ENCODE results near the gene ZFR2.

Gene ZFR2

GRCh38 chr19:3773814-3774515, 94.9 kb downstream of the ZFR2 start:
- DNase-seq (ENCODE audit: low read depth, low spot score) = no peak
- Histone ChIP-seq H3K4me3 (ENCODE audit: low read length) (no peak overlapping the region), H3K4me1 (ENCODE audit: control insufficient read depth, insufficient read depth, low read length) (peaks cover 8% of the 10 kb centered on the region; the same call in 1 of the 2 replicates), H3K27ac (ENCODE audit: low read length) (no peak overlapping the region), H3K9me3 (ENCODE audit: control insufficient read depth, insufficient read depth, low read length) (no peaks in the 10 kb centered on the region), H3K27me3 (ENCODE audit: control insufficient read depth, insufficient read depth, low read length) (no peaks in the 10 kb centered on the region), H3K36me3 (ENCODE audit: control insufficient read depth, insufficient read depth, low read length) (peaks cover 3% of the 10 kb centered on the region; the same call in 1 of the 2 replicates)
- no CpG with 5 or more reads among the region's 12 CpGs for WGBS (ENCODE audit: insufficient coverage, insufficient read length)

GRCh38 chr19:3771906-3772455, 96.9 kb downstream of the ZFR2 start, which contains the start of gene RAX2:
RAX2 (minus strand) TSS chr19:3772228; CDS start chr19:3771742, 486 bp downstream.
- Histone ChIP-seq H3K36me3 (ENCODE audit: control insufficient read depth, insufficient read depth, low read length) (peaks cover 4% of the 10 kb centered on the region; the same call in 1 of the 2 replicates), H3K9me3 (ENCODE audit: control insufficient read depth, insufficient read depth, low read length) (no peaks in the 10 kb centered on the region), H3K4me1 (ENCODE audit: control insufficient read depth, insufficient read depth, low read length) (peaks cover 8% of the 10 kb centered on the region; the same call in 1 of the 2 replicates), H3K4me3 (ENCODE audit: low read length) (no peak within 1 kb of the TSS), H3K27ac (ENCODE audit: low read length) (no peak within 1 kb of the TSS), H3K27me3 (ENCODE audit: control insufficient read depth, insufficient read depth, low read length) (no peaks in the 10 kb centered on the region)
- DNase-seq (ENCODE audit: low read depth, low spot score) = no peak
- WGBS (ENCODE audit: insufficient coverage, insufficient read length) = no CpG with 5 or more reads among the region's 23 CpGs

GRCh38 chr19:3771000-3771905, 97.6 kb downstream of the ZFR2 start:
- H3K36me3 ChIP-seq (ENCODE audit: control insufficient read depth, insufficient read depth, low read length) = peaks cover 10% of the 10 kb centered on the region; the same call in 1 of the 2 replicates
- WGBS (ENCODE audit: insufficient coverage, insufficient read length) = no CpG with 5 or more reads among the region's 35 CpGs
- no peak overlapping the region for H3K4me3 ChIP-seq (ENCODE audit: low read length)
- H3K9me3 ChIP-seq (ENCODE audit: control insufficient read depth, insufficient read depth, low read length) = no peaks in the 10 kb centered on the region
- H3K27me3 ChIP-seq (ENCODE audit: control insufficient read depth, insufficient read depth, low read length) = no peaks in the 10 kb centered on the region
- H3K27ac ChIP-seq (ENCODE audit: low read length) = no peak overlapping the region
- no peak for DNase-seq (ENCODE audit: low read depth, low spot score)
- H3K4me1 ChIP-seq (ENCODE audit: control insufficient read depth, insufficient read depth, low read length) = peaks cover 8% of the 10 kb centered on the region; the same call in 1 of the 2 replicates

GRCh38 chr19:3770136-3770999, 98.5 kb downstream of the ZFR2 start:
- Histone ChIP-seq H3K27me3 (ENCODE audit: control insufficient read depth, insufficient read depth, low read length) (no peaks in the 10 kb centered on the region), H3K4me3 (ENCODE audit: low read length) (no peak overlapping the region), H3K27ac (ENCODE audit: low read length) (no peak overlapping the region), H3K9me3 (ENCODE audit: control insufficient read depth, insufficient read depth, low read length) (no peaks in the 10 kb centered on the region), H3K36me3 (ENCODE audit: control insufficient read depth, insufficient read depth, low read length) (peaks cover 10% of the 10 kb centered on the region; the same call in 1 of the 2 replicates), H3K4me1 (ENCODE audit: control insufficient read depth, insufficient read depth, low read length) (peaks cover 8% of the 10 kb centered on the region; the same call in 1 of the 2 replicates)
- no peak for DNase-seq (ENCODE audit: low read depth, low spot score)
- WGBS (ENCODE audit: insufficient coverage, insufficient read length) = no CpG with 5 or more reads among the region's 53 CpGs

- DNase-seq (ENCODE audit: low read depth, low spot score) = no peak
- Histone ChIP-seq H3K36me3 (ENCODE audit: control insufficient read depth, insufficient read depth, low read length) (peaks cover 13% of the 10 kb centered on the region), H3K27me3 (ENCODE audit: control insufficient read depth, insufficient read depth, low read length) (no peaks in the 10 kb centered on the region), H3K4me3 (ENCODE audit: low read length) (no peak overlapping the region), H3K27ac (ENCODE audit: low read length) (no peak overlapping the region), H3K9me3 (ENCODE audit: control insufficient read depth, insufficient read depth, low read length) (no peaks in the 10 kb centered on the region), H3K4me1 (ENCODE audit: control insufficient read depth, insufficient read depth, low read length) (peaks cover 8% of the 10 kb centered on the region; the same call in 1 of the 2 replicates)
- WGBS (ENCODE audit: insufficient coverage, insufficient read length) = no CpG with 5 or more reads among the region's 17 CpGs
Observed at GRCh38 chr19:3769494-3769893, 99.3 kb downstream of the ZFR2 start.

- WGBS (ENCODE audit: insufficient coverage, insufficient read length) = no CpG with 5 or more reads among the region's 7 CpGs
- H3K36me3 ChIP-seq (ENCODE audit: control insufficient read depth, insufficient read depth, low read length) = peaks cover 13% of the 10 kb centered on the region
Observed at GRCh38 chr19:3768748-3769099, 100.1 kb downstream of the ZFR2 start.

GRCh38 chr19:3768015-3768747, 100.7 kb downstream of the ZFR2 start:
- no peak for DNase-seq (ENCODE audit: low read depth, low spot score)
- no peaks in the 10 kb centered on the region for H3K9me3 ChIP-seq (ENCODE audit: control insufficient read depth, insufficient read depth, low read length)
- H3K27me3 ChIP-seq (ENCODE audit: control insufficient read depth, insufficient read depth, low read length) = no peaks in the 10 kb centered on the region
- H3K27ac ChIP-seq (ENCODE audit: low read length) = no peak overlapping the region
- peaks cover 8% of the 10 kb centered on the region; the same call in 1 of the 2 replicates for H3K4me1 ChIP-seq (ENCODE audit: control insufficient read depth, insufficient read depth, low read length)
- H3K4me3 ChIP-seq (ENCODE audit: low read length) = no peak overlapping the region
- no CpG with 5 or more reads among the region's 25 CpGs for WGBS (ENCODE audit: insufficient coverage, insufficient read length)
- H3K36me3 ChIP-seq (ENCODE audit: control insufficient read depth, insufficient read depth, low read length) = peaks cover 13% of the 10 kb centered on the region

More at GRCh38 chr19:3768748-3769099, 100.1 kb downstream of the ZFR2 start:
- Histone ChIP-seq H3K4me3 (ENCODE audit: low read length) (no peak overlapping the region), H3K27ac (ENCODE audit: low read length) (no peak overlapping the region), H3K9me3 (ENCODE audit: control insufficient read depth, insufficient read depth, low read length) (no peaks in the 10 kb centered on the region), H3K4me1 (ENCODE audit: control insufficient read depth, insufficient read depth, low read length) (peaks cover 8% of the 10 kb centered on the region; the same call in 1 of the 2 replicates), H3K27me3 (ENCODE audit: control insufficient read depth, insufficient read depth, low read length) (no peaks in the 10 kb centered on the region)
- DNase-seq (ENCODE audit: low read depth, low spot score) = no peak

GRCh38 chr19:3767050-3767449, 101.8 kb downstream of the ZFR2 start:
- no CpG with 5 or more reads among the region's 23 CpGs for WGBS (ENCODE audit: insufficient coverage, insufficient read length)
- Histone ChIP-seq H3K9me3 (ENCODE audit: control insufficient read depth, insufficient read depth, low read length) (no peaks in the 10 kb centered on the region), H3K4me1 (ENCODE audit: control insufficient read depth, insufficient read depth, low read length) (peaks cover 8% of the 10 kb centered on the region; the same call in 1 of the 2 replicates), H3K27me3 (ENCODE audit: control insufficient read depth, insufficient read depth, low read length) (no peaks in the 10 kb centered on the region), H3K4me3 (ENCODE audit: low read length) (no peak overlapping the region), H3K36me3 (ENCODE audit: control insufficient read depth, insufficient read depth, low read length) (peaks cover 13% of the 10 kb centered on the region), H3K27ac (ENCODE audit: low read length) (no peak overlapping the region)
- no peak for DNase-seq (ENCODE audit: low read depth, low spot score)

GRCh38 chr19:3766520-3766919, 102.3 kb downstream of the ZFR2 start:
- DNase-seq (ENCODE audit: low read depth, low spot score) = no peak
- H3K27me3 ChIP-seq (ENCODE audit: control insufficient read depth, insufficient read depth, low read length) = no peaks in the 10 kb centered on the region
- no peak overlapping the region for H3K27ac ChIP-seq (ENCODE audit: low read length)
- peaks cover 5% of the 10 kb centered on the region; the same call in 1 of the 2 replicates for H3K4me1 ChIP-seq (ENCODE audit: control insufficient read depth, insufficient read depth, low read length)
- H3K4me3 ChIP-seq (ENCODE audit: low read length) = no peak overlapping the region
- H3K36me3 ChIP-seq (ENCODE audit: control insufficient read depth, insufficient read depth, low read length) = peaks cover 13% of the 10 kb centered on the region
- H3K9me3 ChIP-seq (ENCODE audit: control insufficient read depth, insufficient read depth, low read length) = no peaks in the 10 kb centered on the region
- WGBS (ENCODE audit: insufficient coverage, insufficient read length) = no CpG with 5 or more reads among the region's 7 CpGs
